Activated CD8-positive, alpha-beta memory T cell treated with anti-CD3 and anti-CD28 coated beads for 24 hours (primary cell): Measurements from ENCODE around the gene RNASEL.

Experiments
- DNase-seq: peaks from one replicate; pipeline ENCODE4 v3.0.0-alpha.2; 2020

The RNASEL gene

DNA sequence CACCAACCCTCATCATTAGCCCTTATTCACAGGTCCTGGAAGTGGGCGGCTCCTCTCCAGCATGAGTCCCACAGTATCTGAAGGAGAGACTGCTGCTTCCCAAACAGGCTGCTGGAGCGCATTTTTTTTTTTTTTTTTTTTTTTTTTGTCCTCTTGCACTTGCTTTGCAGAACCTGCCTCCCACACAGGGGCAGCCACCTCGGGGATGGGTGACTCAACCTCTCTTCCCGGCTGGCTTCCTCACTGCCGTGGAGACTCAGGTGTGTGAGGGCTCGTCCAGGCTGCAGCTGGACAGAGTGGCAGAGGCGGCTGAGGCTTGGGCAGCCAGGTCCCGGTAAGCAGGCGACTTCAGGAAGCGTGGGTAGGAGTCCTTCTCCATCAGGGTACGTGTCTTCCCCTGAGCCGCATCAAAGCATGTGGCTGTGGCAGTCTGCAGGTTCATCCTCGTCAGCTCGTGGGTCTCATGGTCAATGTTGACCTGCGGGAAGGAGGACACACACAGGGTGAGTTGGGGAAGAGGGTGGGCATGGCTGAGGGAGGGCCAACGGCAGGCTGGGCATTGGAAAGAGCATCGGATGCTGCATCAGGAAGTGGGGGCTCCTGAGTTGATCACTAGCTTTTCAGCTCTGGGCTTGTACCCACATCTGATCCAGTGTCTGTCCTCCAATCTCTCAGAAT, 11.1 kb upstream of the RNASEL start:
- peak; percentile 56 for DNase-seq

DNA sequence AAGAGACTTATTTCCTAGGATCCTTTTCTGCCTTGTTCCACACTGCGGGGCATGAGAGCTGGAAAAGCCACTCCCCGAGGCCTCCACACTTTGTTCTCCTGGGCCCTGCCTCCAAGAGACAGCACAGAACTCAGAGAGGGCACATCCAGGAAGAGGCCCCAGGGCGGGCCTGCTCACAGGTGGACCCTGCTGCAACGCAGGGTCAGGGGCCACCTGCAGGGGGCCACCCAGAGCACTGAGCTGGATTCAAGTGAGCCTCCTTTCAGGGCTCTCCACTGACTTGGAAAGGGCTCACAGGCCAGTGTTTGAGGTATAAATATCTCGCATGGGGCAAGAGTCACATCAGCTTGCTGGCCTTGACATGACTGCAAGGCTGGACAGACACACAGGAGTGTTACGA, 10.3 kb upstream of the RNASEL start:
- DNase-seq, result peak; percentile 65

DNA sequence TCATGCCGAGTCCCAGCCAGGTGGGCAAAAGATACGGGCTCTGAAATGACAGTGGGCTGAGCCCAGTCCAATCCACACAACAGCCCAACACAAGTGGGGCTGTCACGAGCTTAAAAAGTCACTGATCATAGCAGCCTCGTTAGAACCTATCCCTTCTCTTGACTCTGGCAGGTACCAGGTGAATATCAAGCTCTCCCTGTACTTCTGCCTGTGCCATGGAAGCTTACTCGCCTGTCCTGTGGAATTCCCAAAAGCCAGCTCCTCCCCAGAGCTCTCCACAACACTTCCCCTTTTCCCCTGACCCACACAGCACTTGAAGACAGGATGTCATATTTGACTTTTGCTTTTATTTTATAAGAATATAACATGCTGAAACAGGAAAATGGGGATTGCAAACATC, 9.2 kb upstream of the RNASEL start:
- peak; percentile 57 for DNase-seq

DNA sequence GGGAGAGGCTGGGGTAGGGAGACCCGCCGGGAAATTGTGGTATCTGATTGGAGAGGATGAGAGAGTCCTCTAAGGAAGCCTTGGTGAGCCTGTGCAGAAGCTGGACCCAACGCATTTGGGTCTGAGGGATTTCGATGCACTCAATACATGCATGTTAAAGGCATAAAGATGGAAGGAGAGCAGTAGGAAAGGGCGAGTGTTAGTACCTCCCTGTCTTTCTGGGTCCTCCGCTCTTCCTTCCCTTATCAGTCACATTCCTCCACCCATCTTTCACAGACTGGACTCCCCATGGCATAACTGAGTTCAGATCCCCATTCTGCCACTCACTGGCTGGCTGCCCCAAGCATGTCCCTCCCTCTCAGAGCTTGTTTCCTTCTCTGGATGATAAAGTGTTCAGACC, 7.9 kb upstream of the RNASEL start:
- DNase-seq, result peak; percentile 55

DNA sequence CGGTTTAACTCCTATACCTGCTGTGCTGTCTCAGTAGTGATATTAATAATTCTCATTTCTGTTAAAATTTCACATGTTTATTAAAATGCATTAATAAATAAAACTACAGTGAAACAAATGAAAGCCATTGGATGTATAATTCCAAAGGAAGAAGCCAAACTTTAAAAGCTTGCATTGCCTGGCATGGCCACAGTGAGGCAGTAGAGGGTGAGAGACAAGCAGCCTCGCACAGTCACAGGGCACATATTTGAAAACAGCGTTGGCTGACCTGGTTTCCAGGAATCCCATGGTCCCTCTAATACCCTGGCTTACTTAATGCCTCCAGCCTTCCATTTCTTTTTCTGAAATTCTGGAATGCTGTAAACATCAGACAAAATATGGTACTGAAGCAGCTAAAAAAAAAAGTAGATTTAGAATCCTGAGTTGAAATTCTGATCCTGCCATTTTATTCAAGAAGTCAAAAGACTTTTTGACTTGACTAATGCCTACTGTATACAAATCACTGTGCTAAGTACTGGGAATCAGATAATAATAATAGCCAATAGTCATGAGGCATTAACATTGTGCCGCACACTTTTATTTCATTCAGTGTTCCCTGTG, 6.7 kb upstream of the RNASEL start:
- DNase-seq, result peak; percentile 87

DNA sequence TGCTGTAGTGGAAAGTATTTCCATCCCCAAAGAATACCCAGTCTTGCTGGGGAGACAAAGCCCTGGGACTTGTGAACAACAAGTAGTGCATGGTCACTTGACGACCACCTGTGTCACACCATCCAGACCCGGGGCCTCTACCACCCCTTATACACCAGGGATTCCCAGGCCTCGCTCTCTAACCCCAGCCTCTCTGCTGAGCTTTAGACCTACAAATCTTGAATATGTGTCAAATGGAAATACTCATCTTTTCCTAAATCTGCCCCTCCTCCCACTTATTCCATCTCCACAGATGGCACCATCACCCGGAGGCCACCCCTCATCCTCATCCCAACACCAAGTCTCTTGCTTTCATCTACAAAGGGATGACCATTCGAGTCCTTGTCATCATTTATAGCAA, 875 bp upstream of the RNASEL start:
- DNase-seq, result no peak

DNA sequence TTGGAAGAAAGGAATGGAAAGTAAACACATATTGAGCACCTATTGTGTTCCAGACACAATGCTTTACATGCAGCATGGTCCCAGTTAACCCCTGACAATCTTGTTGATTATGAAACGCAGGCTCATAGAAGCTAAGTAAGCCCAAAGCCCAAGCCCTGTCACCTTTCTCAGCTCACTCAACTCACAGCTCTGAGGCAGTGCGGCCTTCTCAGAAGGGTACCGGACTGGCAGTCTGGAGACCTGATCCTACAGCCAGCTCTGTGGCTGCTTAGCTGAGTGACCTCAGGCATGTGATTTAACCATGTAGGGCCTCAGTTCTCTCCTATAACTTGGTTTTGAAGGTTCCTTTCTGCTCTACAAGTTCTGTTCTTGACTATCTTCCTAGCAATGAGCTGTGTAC, 464 bp upstream of the RNASEL start:
- DNase-seq, result no peak

DNA sequence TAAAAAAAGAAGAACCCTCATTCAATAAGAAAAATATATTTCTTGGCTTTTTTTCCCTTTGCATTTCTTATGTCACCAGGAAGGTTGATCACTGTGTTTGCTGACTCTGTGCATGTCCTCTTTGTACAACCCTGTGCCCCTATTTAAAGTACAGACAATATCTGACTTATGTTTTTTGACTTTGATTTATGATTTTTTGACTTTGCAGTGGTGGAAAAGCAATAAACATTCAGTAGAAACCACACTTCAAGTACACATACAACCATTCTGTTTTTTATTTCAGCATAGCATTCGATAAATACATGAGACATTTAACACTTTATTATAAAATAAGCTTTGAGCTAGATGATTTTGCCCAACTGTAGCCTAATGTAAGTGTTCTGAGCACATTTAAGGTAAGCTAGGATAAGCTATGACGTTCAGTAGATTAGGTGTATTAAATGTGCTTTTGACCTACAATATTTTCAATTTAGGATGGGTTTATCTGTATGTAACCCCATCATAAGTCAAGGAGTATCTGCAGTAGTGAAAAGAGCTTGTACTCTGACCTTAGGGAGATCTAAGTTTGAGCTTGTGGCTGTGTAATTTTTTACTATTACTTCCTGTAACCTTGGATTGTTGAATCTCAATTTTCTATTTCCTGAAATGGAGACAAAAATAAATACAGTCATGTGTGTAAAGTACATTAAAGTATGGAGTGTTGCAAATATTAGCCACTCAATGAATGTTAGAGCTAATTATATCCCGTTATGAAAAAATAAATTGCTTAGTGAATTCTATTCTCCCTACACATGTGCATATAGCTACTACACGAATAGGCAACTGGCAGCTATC, 1.2 kb downstream of the RNASEL start:
- DNase-seq, result no peak

DNA sequence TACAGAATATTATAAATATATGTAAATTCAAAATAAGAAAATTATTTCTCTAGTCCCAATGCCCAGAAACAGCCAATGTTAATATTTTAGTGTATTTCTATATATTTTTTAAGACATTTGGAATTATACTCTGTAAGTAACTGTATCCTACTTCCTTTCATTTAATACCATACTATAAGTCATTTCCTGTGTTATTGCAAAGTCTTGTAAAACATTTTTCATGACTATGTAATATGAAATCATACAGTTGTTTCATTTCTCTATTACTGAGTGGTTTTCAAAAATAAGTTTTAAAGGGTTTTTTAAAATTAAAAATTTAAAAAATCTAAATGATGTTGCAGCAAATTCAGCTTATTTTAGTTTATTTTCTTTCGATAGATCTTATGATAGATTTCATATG, 2.0 kb downstream of the RNASEL start:
- DNase-seq, result no peak

DNA sequence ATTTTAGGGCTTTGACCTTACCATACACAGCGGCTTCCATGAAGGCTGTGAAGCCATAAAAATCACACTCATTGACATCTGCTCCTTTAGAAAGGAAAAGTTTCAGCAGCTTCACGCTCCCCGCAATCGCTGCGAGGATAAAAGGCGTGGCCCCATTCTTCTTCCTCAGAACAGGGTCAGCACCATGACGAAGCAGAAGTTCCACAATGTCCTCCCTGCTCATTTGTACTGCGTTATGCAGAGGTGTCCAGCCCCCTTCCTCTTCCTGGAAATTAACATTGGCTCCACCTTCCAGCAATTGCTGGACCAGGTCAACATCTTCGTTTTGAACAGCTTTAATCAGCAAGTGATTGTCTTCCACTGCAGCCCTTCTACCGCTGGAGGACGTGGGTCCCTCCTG, 2.7 kb downstream of the RNASEL start:
- DNase-seq, result no peak

DNA sequence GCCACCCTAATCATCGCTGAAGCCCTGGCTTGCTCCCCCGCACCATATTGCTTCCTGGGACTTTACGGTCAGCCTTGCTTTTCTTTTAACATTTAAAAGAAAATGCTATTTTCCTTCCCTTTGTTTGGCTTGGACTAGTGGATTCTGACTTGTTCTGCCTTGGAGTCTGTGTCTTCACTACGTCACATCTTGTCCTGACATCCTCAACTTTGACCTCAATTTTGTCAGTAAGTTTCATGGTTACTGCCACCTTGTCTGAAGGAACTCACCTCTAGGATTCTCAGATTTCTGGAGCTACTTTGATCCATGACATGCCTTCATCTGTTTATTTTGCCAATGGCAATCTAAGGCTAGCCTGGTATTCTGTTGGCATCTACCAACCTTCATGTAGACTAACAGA, 4.3 kb downstream of the RNASEL start:
- no peak for DNase-seq

DNA sequence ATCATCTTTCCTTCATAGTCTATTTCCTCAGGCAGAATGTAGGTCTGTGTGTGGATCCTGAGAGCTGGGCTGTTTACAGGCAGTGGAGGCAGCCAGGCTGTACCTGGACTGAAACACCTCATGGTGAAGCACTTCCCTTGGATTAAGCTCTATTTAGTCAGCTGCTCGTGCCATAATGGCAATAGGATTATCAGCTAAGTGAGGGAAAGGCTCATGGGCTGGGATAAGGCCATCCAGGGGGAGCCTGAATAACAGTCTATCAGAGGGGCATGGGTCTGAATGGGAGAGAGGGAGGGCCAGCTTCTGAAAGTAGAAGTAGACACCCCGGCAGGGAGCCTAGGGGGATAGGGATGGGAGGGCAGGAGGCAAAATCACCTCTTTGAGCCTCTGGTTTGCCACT, 8.3 kb downstream of the RNASEL start:
- no peak for DNase-seq

DNA sequence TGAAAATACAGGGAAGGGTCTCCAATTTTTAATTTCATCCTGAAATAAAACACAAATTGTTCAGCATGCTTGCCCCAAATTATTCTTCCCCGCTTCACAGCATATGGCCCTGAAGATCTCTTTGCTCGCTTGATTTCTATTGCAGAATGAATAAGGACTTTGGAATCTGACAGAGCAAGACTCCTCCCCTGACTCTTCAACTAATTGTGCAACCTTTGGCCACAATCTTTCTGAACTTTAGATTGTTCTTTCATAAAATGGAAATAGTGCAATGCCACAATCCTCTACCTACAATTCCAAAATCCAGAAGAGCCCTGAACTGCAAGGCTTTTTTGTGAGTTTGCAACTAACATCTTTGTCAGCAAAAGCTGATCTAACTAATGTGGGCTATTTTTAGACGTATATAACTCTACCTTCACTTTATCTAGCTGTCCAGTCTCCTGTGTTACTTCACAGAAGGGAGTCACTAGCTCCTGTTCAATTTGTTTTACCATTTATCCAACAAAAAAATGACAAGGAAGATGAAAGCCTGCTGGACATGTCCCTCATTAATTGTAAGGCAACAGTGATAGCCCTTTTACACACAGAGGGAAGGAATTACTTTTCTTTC, 13.4 kb downstream of the RNASEL start:
- DNase-seq, result no peak

DNA sequence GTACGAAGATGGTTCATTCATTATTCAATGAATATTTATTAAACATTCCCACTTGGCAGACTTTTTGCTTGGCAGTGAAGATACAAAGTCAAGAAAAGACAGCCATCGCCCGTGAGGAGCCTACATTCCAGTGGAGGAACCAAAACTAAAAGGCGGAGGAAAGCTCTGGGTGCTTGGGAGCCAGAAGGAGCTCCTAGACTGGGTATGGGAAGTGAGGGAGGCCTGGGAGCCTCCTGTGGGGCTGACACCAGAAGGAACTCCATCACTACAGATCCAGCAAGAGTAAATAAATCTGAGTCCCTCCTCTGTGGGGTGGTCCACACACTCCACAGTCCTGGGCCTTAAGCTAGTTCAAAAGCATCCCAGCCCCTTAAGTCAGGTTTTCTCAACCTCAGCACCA, 14.9 kb downstream of the RNASEL start:
- DNase-seq, result no peak

DNA sequence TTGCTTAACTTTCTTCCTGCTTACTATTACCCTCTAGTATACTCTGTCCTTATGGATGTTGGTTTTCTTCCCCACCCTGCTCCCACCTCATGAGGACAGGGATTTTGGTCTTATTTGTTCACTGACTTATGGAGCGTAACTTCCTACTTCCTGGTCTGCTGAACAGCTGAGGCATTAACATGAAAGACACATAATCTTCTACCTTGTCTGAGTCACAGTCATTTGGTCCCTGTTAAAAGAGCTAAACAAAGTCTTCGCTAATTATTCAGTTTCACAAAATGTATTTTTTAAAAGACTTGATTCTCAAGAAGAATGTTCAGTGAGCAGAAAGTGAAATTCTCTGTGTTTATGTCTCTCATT, 18.5 kb downstream of the RNASEL start:
- no peak for DNase-seq

DNA sequence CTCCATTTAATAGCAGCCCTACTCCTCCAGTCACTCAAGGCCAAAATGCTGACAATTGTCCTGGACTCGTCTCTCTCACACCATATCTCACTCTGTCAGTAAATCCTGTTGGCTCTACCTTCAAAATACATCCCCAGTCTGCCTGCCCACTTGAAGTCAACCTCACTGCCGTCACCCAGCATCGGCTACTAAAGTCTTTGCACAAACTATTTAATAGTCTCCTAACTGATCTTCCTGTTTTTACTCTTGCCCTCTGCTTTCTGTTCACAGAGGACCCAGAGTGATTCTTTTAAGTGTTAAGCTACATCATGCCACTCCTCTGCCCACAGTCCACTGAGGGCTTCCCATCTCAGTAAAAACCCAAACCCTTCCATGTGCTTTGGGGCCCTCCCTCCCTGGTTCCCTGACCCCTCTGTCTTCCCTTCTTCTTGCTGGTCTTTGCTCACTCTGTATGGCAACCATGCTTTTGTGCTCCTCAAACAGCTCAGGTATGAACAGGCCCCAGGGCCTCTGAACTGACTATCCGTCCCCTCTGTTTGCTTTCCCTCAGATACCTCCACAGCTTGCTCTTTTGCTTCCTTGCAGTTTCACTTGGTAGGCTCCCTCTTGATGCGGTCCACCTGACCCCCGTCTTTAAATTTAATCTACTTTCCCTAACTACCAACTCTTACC, 19.0 kb downstream of the RNASEL start:
- no peak for DNase-seq

DNA sequence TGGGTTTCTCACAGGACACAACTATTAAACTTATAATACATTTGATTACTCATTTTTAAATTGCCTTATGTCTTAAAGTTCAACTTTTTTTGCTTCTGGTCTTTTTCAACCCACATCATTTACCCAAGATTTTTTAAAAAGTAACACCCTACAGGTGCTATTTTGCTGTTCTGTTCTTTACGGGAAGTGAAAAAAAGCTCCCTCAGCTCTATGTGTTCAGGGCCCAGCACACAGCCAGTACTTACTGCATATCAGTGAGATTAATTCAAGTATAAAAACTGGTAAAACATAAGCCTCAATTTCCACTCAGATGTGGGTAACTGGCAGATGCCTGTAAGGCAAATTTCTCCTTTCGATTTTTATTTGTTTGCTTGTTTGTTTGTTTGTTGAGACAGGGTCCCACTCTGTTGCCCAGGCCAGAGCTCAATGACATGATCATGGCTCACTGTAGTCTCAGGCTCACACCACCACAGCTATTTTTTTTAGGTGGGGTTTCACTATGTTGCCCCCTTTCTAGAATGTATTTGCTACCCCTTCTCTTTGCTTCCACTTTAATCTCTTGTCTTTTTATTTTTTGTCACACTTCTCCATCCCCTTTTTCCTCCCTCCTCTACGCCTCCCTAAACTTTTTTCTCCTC, 20.3 kb downstream of the RNASEL start:
- no peak for DNase-seq

DNA sequence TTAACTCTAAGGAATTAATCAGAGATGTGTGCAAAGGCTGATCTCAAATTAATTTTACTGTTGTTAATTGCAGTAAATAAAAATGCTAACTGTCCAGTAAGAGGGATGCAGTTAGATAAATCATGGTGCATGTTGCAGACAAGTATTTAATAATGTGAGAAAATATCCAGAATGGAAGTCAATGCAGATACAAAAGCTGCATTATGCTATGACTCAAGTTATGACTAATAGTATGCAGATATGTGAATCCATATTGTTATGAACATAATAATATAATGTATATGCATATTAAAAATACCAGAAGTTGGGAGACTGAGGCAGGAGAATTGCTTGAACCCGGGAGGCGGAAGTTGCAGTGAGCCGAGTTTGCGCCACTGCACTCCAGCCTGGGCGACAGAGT, 21.4 kb downstream of the RNASEL start:
- no peak for DNase-seq

DNA sequence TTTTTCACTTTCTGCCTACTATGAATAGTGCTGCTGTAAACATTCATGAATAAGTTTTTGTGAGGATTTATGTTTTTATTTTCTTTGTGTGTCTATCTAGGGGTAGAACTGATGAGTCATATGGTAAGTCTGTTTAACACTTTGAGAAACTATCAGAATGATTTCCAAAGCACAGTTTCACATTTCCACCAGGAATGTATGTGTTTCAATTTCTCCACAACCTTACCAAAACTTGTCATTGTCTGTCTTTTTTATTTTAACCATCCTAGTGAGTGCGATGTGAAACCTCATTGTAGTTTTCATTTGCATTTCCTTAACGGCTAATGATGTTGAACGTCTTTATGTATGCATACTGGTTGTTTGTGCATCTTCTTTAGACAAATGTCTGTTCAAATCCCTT, 23.5 kb downstream of the RNASEL start:
- no peak for DNase-seq

DNA sequence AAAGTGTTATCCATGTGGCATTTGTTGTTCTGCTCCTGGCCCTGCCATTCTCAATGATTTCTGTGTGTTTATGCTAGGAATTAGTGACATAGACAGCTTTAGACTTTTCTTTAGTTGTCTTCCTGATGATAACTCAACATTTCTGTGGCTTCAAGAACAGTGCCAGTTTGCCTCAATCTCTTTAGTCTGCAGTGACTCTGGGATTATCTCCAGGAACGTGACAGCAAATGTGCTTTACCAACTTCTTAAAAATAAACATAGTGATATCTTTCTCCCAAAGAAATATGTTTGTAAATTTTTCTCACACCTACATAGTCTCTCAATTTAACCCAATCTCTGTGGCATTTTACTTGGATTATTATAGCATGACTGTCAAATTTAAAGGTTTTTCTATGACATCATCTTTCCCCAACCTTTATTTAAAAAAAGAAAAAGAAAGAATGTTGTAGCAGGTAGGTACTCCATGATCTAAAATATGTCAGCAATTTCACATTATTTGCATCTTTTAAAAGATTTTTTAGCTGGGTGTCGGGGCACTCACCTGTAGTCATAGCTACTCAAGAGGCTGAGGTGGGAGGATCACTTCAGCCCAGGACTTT, 24.6 kb downstream of the RNASEL start:
- DNase-seq, result no peak

DNA sequence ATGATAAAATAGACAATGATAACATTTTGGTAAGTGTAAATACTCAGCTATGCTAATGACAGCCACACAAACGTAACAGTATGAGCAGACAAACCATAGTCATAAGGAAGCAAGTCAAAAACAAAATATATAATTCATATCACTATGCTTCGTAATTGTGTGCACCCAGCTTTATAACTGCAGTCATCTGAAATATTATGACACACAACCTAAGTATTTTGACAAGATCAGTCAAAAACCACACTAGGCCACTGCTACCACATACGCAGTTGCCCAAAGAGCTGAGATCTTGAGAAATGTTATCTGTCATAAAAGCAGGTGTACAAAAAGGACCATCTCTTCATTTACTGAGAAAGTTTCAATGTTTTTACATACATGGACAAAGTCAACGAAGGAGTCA, 26.0 kb downstream of the RNASEL start:
- DNase-seq, result no peak

DNA sequence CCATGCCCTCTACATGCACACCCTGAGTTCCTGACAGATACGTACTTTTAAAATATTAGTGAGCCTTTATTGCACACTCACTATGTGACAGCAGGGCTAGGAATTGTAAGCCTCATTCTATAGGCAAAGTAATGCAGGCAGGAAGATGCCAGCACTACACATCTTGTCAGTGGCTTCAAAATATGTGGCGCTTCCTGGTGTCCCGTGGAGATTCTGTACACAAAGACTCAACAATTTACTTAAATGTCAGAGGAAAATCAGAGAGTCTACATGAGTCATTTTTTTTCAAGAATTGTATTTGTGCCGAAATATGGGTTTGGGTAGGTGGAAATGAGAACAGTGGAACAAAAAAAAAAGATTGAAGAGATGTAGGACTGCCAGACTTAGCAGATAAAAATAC, 27.6 kb downstream of the RNASEL start:
- no peak for DNase-seq
